ENCODE measurements around the gene PSG11.
"Not testable (repeated sequence)": the region's sequence is repeated elsewhere in the genome, so short reads cannot be mapped to it uniquely, and the experiment has no call there.

The PSG11 gene

GRCh38 chr19:42988206-42988605 lies 38.1 kb downstream of the PSG11 start:
- not testable (repeated sequence) for DNase-seq (ENCODE audit: low read depth)

GRCh38 chr19:42985588-42985987 lies 40.7 kb downstream of the PSG11 start:
- DNase-seq (ENCODE audit: low read depth) = no peak

- not testable (repeated sequence) for DNase-seq (ENCODE audit: low read depth)
These were observed 44.2 kb downstream of the PSG11 start for GRCh38 chr19:42982111-42982510.

GRCh38 chr19:42971451-42971850 lies 54.8 kb downstream of the PSG11 start:
- DNase-seq (ENCODE audit: low read depth) = not testable (repeated sequence)

GRCh38 chr19:42965176-42965575 lies 61.1 kb downstream of the PSG11 start:
- DNase-seq (ENCODE audit: low read depth) = no peak

GRCh38 chr19:42961119-42961518 lies 65.2 kb downstream of the PSG11 start:
- no peak for DNase-seq (ENCODE audit: low read depth)
